Left kidney (tissue), 2 donors: Measurements from ENCODE around the gene CHCHD6. TPM values are rescaled to one million over a fixed set of nuclear protein-coding genes. Genes with fewer than 3 reads are reported as not detected.
"Not testable (repeated sequence)": the region's sequence is repeated elsewhere in the genome, so short reads cannot be mapped to it uniquely, and the experiment has no call there.

ENCODE experiments used
- DNase-seq: peaks from one replicate; pipeline ENCODE4 v3.0.0-alpha.2; 2013
- polyA plus RNA-seq: library from polyadenylated mRNA; unstranded; fragments of 120-200 nt; gene quantifications from one replicate; pipeline ENCODE4 v1.2.1, GENCODE V29; 2013; ENCODE audit not compliant: insufficient read length

Gene CHCHD6
- polyA plus RNA-seq, 1 donor = 15.8 TPM

GRCh38 chr3:126765187-126766069 is 61.4 kb downstream of the CHCHD6 start:
- DNase-seq = no peak

- no peak for DNase-seq
These were observed 62.6 kb downstream of the CHCHD6 start for GRCh38 chr3:126766653-126767052.

- DNase-seq = no peak
These were observed 64.9 kb downstream of the CHCHD6 start for GRCh38 chr3:126768903-126769302.

GRCh38 chr3:126770096-126770495 is 66.1 kb downstream of the CHCHD6 start:
- no peak for DNase-seq

- no peak for DNase-seq
These were observed 69.1 kb downstream of the CHCHD6 start for GRCh38 chr3:126773167-126773566.

- no peak for DNase-seq
These were observed 69.7 kb downstream of the CHCHD6 start for GRCh38 chr3:126773783-126774182.

- no peak for DNase-seq
These were observed 73.3 kb downstream of the CHCHD6 start for GRCh38 chr3:126777366-126777765.

GRCh38 chr3:126780666-126781065 is 76.6 kb downstream of the CHCHD6 start:
- DNase-seq = no peak

GRCh38 chr3:126781406-126781805 is 77.4 kb downstream of the CHCHD6 start:
- no peak for DNase-seq

GRCh38 chr3:126781889-126782491 is 78.0 kb downstream of the CHCHD6 start:
- DNase-seq = peak; percentile 8

GRCh38 chr3:126782536-126782935 is 78.5 kb downstream of the CHCHD6 start:
- DNase-seq = no peak

- DNase-seq = no peak
These were observed 80.2 kb downstream of the CHCHD6 start for GRCh38 chr3:126784254-126784653.

GRCh38 chr3:126791320-126791719 is 87.3 kb downstream of the CHCHD6 start:
- DNase-seq = not testable (repeated sequence)

GRCh38 chr3:126792998-126793397 is 89.0 kb downstream of the CHCHD6 start:
- no peak for DNase-seq

- no peak for DNase-seq
These were observed 93.5 kb downstream of the CHCHD6 start for GRCh38 chr3:126797563-126797962.

GRCh38 chr3:126798521-126798920 is 94.5 kb downstream of the CHCHD6 start:
- no peak for DNase-seq

- DNase-seq = no peak
These were observed 95.1 kb downstream of the CHCHD6 start for GRCh38 chr3:126799099-126799498.

GRCh38 chr3:126801312-126801711 is 97.3 kb downstream of the CHCHD6 start:
- not testable (repeated sequence) for DNase-seq

GRCh38 chr3:126807795-126808194 is 103.8 kb downstream of the CHCHD6 start:
- no peak for DNase-seq

GRCh38 chr3:126811530-126811929 is 107.5 kb downstream of the CHCHD6 start:
- DNase-seq = no peak

- no peak for DNase-seq
These were observed 112.3 kb downstream of the CHCHD6 start for GRCh38 chr3:126816298-126816697.

- peak; percentile 43 for DNase-seq
These were observed 113.1 kb downstream of the CHCHD6 start for GRCh38 chr3:126816986-126817777.

- DNase-seq = no peak
These were observed 113.7 kb downstream of the CHCHD6 start for GRCh38 chr3:126817781-126818180.
